H1 (cell line): Measurements from ENCODE around the gene BMPR1A. TPM values are rescaled to one million over a fixed set of nuclear protein-coding genes. Genes with fewer than 3 reads are reported as not detected.

Source experiments
- RFX5 ChIP-seq: IDR thresholded peaks from 2 replicates; pipeline ENCODE4 v1.6.1; 2011; ENCODE audit warnings: low read depth, low read length, improper control_type of control experiment, borderline replicate concordance
- polyA plus RNA-seq, 7 experiments: library from polyadenylated mRNA; depleted of rRNA in 3 of 7; stranded (reverse) in 5 of 7; unstranded in 2 of 7; fragments of >200 nt in 5 of 7; fragments of 200-250 nt in 2 of 7; gene quantifications; 1 replicate in 5 of 7; 2 replicates in 1 of 7; 4 replicates in 1 of 7; pipeline versions ENCODE4 v1.2.1 to v1.2.3, GENCODE V29; 2011 to 2013; ENCODE audit warnings: missing spikeins in 2 of 7, mixed read lengths in 2 of 7
- total RNA-seq: library from RNA; stranded (reverse); fragmentation: NEBNext Ultra II Directional; extraction: Animal tissue kit (Norgen Biotek cat#: 25700); gene quantifications from 2 replicates; pipeline ENCODE4 v1.2.1, GENCODE V29; 2021

The BMPR1A gene
- total and polyA plus RNA-seq, 2 of the 8 experiments (the other 6 are each of a cell fraction or from before 2014, with no cell fraction given), result 34.4 to 129 TPM

- no peak for TF ChIP-seq RFX5
- TF ChIP-seq, all 59 proteins: peak for 0
Observed at GRCh38 chr10:86950349-86950748, 193.9 kb downstream of the BMPR1A start (continued).
